Prostate gland (tissue), 2 donors: ENCODE results near the gene SYT12.

Experiments used
- CTCF ChIP-seq, 4 experiments: fragments of 200-600 bp in 2 of 4; fragments of 450-650 bp in 2 of 4; sonication (generic) in 2 of 4; IDR thresholded peaks; 1 replicate in 3 of 4; 2 replicates in 1 of 4; pipeline ENCODE4 v1.5.1; 2016 to 2019; ENCODE audit warnings: antibody characterized with exemption in 4 of 4, mild to moderate bottlenecking in 2 of 4, moderate library complexity in 2 of 4
- POLR2AphosphoS5 ChIP-seq: sonication (generic); formaldehyde crosslinking; IDR thresholded peaks from one replicate; pipeline ENCODE4 v1.6.1; 2017; ENCODE audit warnings: antibody characterized with exemption

- TF ChIP-seq POLR2AphosphoS5 (no peak), CTCF (IDR thresholded peaks at IDR 0.05) (no peak)
Measured at GRCh38 chr11:67056267-67057204, 33.6 kb downstream of the SYT12 start, which contains the start of gene RHOD.
